ENCODE results near the gene MAPK8. TPM values are rescaled to one million over a fixed set of nuclear protein-coding genes. Genes with fewer than 3 reads are reported as not detected.
A peak's percentile ranks its signal among the peaks of the same experiment; 100 is the strongest.

The MAPK8 gene
- total RNA-seq, 1 donor from 2014 or later = 47.4 TPM

DNA sequence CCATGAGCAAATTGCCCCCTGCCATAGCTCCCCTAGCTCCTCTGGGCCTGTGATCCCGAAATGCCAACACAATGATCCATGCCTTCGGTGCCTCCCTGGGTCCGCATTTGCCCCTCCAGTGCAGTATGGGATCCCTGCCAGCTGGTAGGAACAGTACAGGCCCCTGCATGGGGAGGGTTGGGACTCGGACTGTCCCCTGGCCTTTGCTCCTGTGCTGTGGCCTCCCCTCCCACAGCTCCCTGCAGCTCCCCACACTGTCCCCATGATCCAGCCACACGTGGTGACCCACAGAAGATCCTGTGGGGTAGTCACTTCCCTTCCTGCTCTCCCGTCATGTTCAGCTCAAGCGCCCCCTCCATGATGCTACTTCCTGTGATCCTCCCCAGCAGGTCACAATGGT is 140.3 kb downstream of the MAPK8 start:
- Mint-ChIP-seq H3K4me3 (ENCODE audit: unreplicated experiment) (no peak overlapping the region), H3K27me3 (ENCODE audit: low read depth, unreplicated experiment) (peaks cover 13% of the 10 kb centered on the region), H3K4me1 (ENCODE audit: low read depth, unreplicated experiment) (peaks cover 6% of the 10 kb centered on the region), H3K36me3 (ENCODE audit: low read depth, unreplicated experiment) (peaks cover 7% of the 10 kb centered on the region), H3K27ac (ENCODE audit: unreplicated experiment) (peak overlapping the region; percentile 14), H3K9me3 (ENCODE audit: unreplicated experiment) (peaks cover 6% of the 10 kb centered on the region)
- FAIRE-seq (no peak), DNase-seq (ENCODE audit: low read depth) (no peak)
- no peak overlapping the region for H2AFZ ChIP-seq (ENCODE audit: low read depth, low read length)
- peaks cover 11% of the 10 kb centered on the region for H3K4me1 ChIP-seq (ENCODE audit: insufficient read depth, low read length)
- H3K27ac ChIP-seq (ENCODE audit: low read depth, low read length) = no peak overlapping the region
- H3K9ac ChIP-seq (ENCODE audit: low read length) = no peak overlapping the region
- no peaks in the 10 kb centered on the region for H3K27me3 ChIP-seq (ENCODE audit: insufficient read depth, low read length)
- H3K79me2 ChIP-seq (ENCODE audit: insufficient read depth, low read length) = no peaks in the 10 kb centered on the region
- H3K4me3 ChIP-seq (ENCODE audit: insufficient read depth, low read depth, low read length) = no peak overlapping the region
- no peaks in the 10 kb centered on the region for H3K9me3 ChIP-seq (ENCODE audit: insufficient read depth, low read depth, low read length)
- peaks cover 5% of the 10 kb centered on the region for H3K36me3 ChIP-seq (ENCODE audit: insufficient read depth, low read length)
- no peak for TF ChIP-seq EZH2 (IDR thresholded peaks at IDR 0.05; ENCODE audit: insufficient read depth, low read length)
- TF ChIP-seq, protein P1, sequence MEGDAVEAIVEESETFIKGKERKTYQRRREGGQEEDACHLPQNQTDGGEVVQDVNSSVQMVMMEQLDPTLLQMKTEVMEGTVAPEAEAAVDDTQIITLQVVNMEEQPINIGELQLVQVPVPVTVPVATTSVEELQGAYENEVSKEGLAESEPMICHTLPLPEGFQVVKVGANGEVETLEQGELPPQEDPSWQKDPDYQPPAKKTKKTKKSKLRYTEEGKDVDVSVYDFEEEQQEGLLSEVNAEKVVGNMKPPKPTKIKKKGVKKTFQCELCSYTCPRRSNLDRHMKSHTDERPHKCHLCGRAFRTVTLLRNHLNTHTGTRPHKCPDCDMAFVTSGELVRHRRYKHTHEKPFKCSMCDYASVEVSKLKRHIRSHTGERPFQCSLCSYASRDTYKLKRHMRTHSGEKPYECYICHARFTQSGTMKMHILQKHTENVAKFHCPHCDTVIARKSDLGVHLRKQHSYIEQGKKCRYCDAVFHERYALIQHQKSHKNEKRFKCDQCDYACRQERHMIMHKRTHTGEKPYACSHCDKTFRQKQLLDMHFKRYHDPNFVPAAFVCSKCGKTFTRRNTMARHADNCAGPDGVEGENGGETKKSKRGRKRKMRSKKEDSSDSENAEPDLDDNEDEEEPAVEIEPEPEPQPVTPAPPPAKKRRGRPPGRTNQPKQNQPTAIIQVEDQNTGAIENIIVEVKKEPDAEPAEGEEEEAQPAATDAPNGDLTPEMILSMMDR (IDR thresholded peaks at IDR 0.05; ENCODE audit: insufficient read depth, low read depth, low read length) = no peak
- peaks cover 63% of the 10 kb centered on the region for H4K20me1 ChIP-seq (ENCODE audit: insufficient read depth, low read length)
- H3K4me2 ChIP-seq (ENCODE audit: low read length) = no peak overlapping the region

DNA sequence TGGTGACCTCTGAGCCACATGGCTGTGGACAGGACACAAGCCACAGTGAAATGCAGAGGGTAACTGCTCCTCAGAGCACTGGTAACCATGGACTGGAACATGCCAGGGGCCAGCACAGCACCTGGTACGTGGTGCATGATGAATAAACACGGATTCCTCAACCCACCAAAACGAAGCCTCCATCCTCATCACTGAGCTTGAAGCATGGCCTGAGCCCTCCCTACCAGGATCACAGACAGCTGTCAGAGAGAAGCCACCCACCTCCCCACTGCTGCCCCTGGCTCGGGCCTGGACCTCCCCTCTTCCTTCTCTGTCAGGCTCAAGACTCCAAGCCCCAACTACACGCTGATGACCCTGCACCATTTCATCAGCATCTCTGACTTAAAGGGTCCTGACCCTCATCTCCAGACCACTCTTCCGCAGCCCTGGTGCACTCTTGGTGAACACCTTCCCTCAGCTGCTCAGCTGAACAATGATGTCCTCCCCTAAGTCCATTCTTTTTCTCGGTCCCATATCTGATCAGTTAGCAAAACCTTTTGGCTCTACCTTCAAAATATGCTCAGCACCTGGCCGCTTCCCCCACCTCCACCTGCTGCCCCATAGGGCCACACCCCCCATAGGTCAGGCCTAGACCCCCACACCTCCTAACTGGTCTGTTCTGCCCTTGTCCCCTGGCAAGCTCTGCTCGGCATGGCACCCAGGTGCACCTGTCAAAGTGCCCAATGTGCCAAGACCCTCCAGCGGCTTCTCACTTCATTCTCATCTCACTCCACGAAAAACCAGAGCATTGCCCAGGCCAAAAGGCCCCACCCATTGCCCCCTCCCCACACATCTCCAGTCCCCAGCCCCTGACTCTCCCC is 141.1 kb downstream of the MAPK8 start:
- Histone ChIP-seq H3K27me3 (ENCODE audit: insufficient read depth, low read length) (no peaks in the 10 kb centered on the region), H3K27ac (ENCODE audit: low read depth, low read length) (no peak overlapping the region), H4K20me1 (ENCODE audit: insufficient read depth, low read length) (peaks cover 70% of the 10 kb centered on the region), H2AFZ (ENCODE audit: low read depth, low read length) (no peak overlapping the region), H3K4me1 (ENCODE audit: insufficient read depth, low read length) (peaks cover 11% of the 10 kb centered on the region), H3K9ac (ENCODE audit: low read length) (no peak overlapping the region), H3K4me2 (ENCODE audit: low read length) (no peak overlapping the region), H3K36me3 (ENCODE audit: insufficient read depth, low read length) (peaks cover 8% of the 10 kb centered on the region), H3K79me2 (ENCODE audit: insufficient read depth, low read length) (no peaks in the 10 kb centered on the region), H3K9me3 (ENCODE audit: insufficient read depth, low read depth, low read length) (no peaks in the 10 kb centered on the region), H3K4me3 (ENCODE audit: insufficient read depth, low read depth, low read length) (no peak overlapping the region)
- peaks cover 6% of the 10 kb centered on the region for H3K9me3 Mint-ChIP-seq (ENCODE audit: unreplicated experiment)
- H3K4me1 Mint-ChIP-seq (ENCODE audit: low read depth, unreplicated experiment) = peaks cover 6% of the 10 kb centered on the region
- FAIRE-seq (no peak), DNase-seq (ENCODE audit: low read depth) (no peak)
- no peak overlapping the region for H3K4me3 Mint-ChIP-seq (ENCODE audit: unreplicated experiment)
- TF ChIP-seq, protein P1 (IDR thresholded peaks at IDR 0.05; ENCODE audit: insufficient read depth, low read depth, low read length) = no peak
- TF ChIP-seq EZH2 (IDR thresholded peaks at IDR 0.05; ENCODE audit: insufficient read depth, low read length) = no peak
- no peak overlapping the region for H3K27ac Mint-ChIP-seq (ENCODE audit: unreplicated experiment)
- peaks cover 4% of the 10 kb centered on the region for H3K36me3 Mint-ChIP-seq (ENCODE audit: low read depth, unreplicated experiment)
- peaks cover 15% of the 10 kb centered on the region for H3K27me3 Mint-ChIP-seq (ENCODE audit: low read depth, unreplicated experiment)

DNA sequence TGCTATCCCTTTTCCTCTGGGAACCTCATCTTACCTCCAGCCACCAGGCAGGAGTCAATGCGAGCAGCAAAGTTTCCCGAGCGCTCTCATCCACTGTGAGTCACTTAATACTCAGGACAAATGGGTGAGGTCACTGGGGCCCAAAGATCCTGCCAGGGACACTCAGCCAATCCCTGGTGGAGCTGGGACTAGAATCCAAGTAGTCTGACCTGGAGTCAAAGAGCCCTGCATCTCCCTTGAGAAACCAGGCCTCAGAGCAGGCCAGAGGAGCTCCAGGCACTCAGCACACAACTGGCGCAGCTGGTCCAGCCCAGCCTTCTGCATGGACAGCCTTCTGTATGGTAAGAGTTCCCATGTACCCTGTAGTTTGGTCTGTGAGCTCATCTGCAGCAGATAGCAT is 142.3 kb downstream of the MAPK8 start:
- no peak overlapping the region for H3K27ac ChIP-seq (ENCODE audit: low read depth, low read length)
- FAIRE-seq (no peak), DNase-seq (ENCODE audit: low read depth) (peak; percentile 38)
- H3K9ac ChIP-seq (ENCODE audit: low read length) = no peak overlapping the region
- H3K4me3 Mint-ChIP-seq (ENCODE audit: unreplicated experiment) = no peak overlapping the region
- H3K4me2 ChIP-seq (ENCODE audit: low read length) = no peak overlapping the region
- H3K9me3 Mint-ChIP-seq (ENCODE audit: unreplicated experiment) = peaks cover 6% of the 10 kb centered on the region
- H3K4me3 ChIP-seq (ENCODE audit: insufficient read depth, low read depth, low read length) = no peak overlapping the region
- H3K79me2 ChIP-seq (ENCODE audit: insufficient read depth, low read length) = no peaks in the 10 kb centered on the region
- no peaks in the 10 kb centered on the region for H3K9me3 ChIP-seq (ENCODE audit: insufficient read depth, low read depth, low read length)
- H3K27me3 ChIP-seq (ENCODE audit: insufficient read depth, low read length) = no peaks in the 10 kb centered on the region
- H3K27me3 Mint-ChIP-seq (ENCODE audit: low read depth, unreplicated experiment) = peaks cover 15% of the 10 kb centered on the region
- H3K4me1 Mint-ChIP-seq (ENCODE audit: low read depth, unreplicated experiment) = peaks cover 6% of the 10 kb centered on the region
- peaks cover 4% of the 10 kb centered on the region for H3K36me3 Mint-ChIP-seq (ENCODE audit: low read depth, unreplicated experiment)
- H2AFZ ChIP-seq (ENCODE audit: low read depth, low read length) = no peak overlapping the region
- H3K36me3 ChIP-seq (ENCODE audit: insufficient read depth, low read length) = peaks cover 12% of the 10 kb centered on the region
- peaks cover 11% of the 10 kb centered on the region for H3K4me1 ChIP-seq (ENCODE audit: insufficient read depth, low read length)
- no peak overlapping the region for H3K27ac Mint-ChIP-seq (ENCODE audit: unreplicated experiment)
- TF ChIP-seq, protein P1 (IDR thresholded peaks at IDR 0.05; ENCODE audit: insufficient read depth, low read depth, low read length) = no peak
- TF ChIP-seq EZH2 (IDR thresholded peaks at IDR 0.05; ENCODE audit: insufficient read depth, low read length) = no peak
- H4K20me1 ChIP-seq (ENCODE audit: insufficient read depth, low read length) = peaks cover 68% of the 10 kb centered on the region
